ENCODE data around the gene PLA2G4B. TPM values are rescaled to one million over a fixed set of nuclear protein-coding genes. Genes with fewer than 3 reads are reported as not detected.

PLA2G4B gene
- total RNA-seq, 6 experiments from 2014 or later, result 1.6 to 3.0 (median 2.7) TPM

DNA sequence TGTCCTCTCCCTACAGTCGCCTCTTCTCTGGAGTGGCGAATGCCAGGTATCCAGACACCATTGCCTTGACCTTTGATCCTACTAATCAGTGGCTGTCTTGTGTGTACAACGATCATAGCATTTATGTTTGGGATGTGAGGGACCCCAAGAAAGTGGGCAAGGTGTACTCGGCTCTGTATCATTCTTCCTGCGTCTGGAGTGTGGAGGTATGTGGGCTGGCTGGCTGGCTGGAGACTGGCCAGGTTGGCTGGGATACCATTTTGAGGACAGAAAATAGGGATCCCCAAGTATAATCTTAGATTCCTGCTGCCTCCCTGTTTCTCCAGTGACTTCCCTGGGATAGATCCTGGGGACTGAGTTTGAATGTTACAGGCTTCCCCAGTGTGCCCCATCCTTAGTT is 24.1 kb upstream of the PLA2G4B start:
- H3K27me3 Mint-ChIP-seq (ENCODE audit: insufficient read depth), result peaks cover 1% of the 10 kb centered on the region; the same call in 1 of the 2 replicates
- H3K27ac Mint-ChIP-seq, result no peak overlapping the region
- peaks cover 17% of the 10 kb centered on the region for H3K36me3 Mint-ChIP-seq (ENCODE audit: low read depth)
- H3K4me3 Mint-ChIP-seq, result no peak overlapping the region
- no peaks in the 10 kb centered on the region for H3K9me3 Mint-ChIP-seq
- no peak for DNase-seq
- no peak for TF ChIP-seq CTCF (IDR thresholded peaks at IDR 0.05)
- peaks cover 14% of the 10 kb centered on the region for H3K4me1 Mint-ChIP-seq (ENCODE audit: low read depth)

GRCh38 chr15:41816788-41817187 is 21.9 kb upstream of the PLA2G4B start:
- DNase-seq, result no peak
- no peak for TF ChIP-seq CTCF (IDR thresholded peaks at IDR 0.05)
- H3K27me3 Mint-ChIP-seq (ENCODE audit: insufficient read depth), result no peaks in the 10 kb centered on the region; the same call in 1 of the 2 replicates
- no peak overlapping the region for H3K27ac Mint-ChIP-seq
- no peaks in the 10 kb centered on the region for H3K9me3 Mint-ChIP-seq
- H3K36me3 Mint-ChIP-seq (ENCODE audit: low read depth), result peaks cover 20% of the 10 kb centered on the region
- peaks cover 7% of the 10 kb centered on the region; the same call in 1 of the 2 replicates for H3K4me1 Mint-ChIP-seq (ENCODE audit: low read depth)
- no peak overlapping the region for H3K4me3 Mint-ChIP-seq

- H3K27ac Mint-ChIP-seq, result no peak overlapping the region
- peaks cover 20% of the 10 kb centered on the region for H3K36me3 Mint-ChIP-seq (ENCODE audit: low read depth)
- no peak for DNase-seq
- TF ChIP-seq CTCF (IDR thresholded peaks at IDR 0.05), result no peak
- no peaks in the 10 kb centered on the region for H3K9me3 Mint-ChIP-seq
- H3K4me1 Mint-ChIP-seq (ENCODE audit: low read depth), result peaks cover 7% of the 10 kb centered on the region; the same call in 1 of the 2 replicates
- no peak overlapping the region for H3K4me3 Mint-ChIP-seq
- H3K27me3 Mint-ChIP-seq (ENCODE audit: insufficient read depth), result no peaks in the 10 kb centered on the region; the same call in 1 of the 2 replicates
Observed at GRCh38 chr15:41817327-41817726, 21.3 kb upstream of the PLA2G4B start.

DNA sequence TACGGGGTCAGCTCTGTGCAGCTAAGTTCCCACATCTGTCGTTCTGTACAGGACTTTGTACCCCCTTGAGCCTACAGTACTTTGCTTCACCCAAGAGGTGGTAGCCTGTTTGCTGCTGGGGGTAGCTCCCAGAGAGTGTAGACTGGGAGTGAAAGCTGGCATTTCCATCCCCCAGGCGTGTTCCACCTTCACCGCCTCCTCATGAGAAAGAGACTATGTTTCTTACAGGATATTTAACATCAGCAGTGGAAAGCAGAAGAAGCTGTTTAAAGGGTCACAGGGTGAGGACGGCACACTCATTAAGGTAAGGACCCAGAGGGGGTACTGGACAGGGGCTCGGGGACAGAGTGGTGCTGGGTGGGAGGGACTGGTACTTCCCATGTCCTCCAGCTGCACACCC is 20.9 kb upstream of the PLA2G4B start:
- H3K9me3 Mint-ChIP-seq, result no peaks in the 10 kb centered on the region
- no peak for TF ChIP-seq CTCF (IDR thresholded peaks at IDR 0.05)
- H3K4me3 Mint-ChIP-seq, result no peak overlapping the region
- no peak overlapping the region for H3K27ac Mint-ChIP-seq
- H3K27me3 Mint-ChIP-seq (ENCODE audit: insufficient read depth), result no peaks in the 10 kb centered on the region; the same call in 1 of the 2 replicates
- peaks cover 7% of the 10 kb centered on the region; the same call in 1 of the 2 replicates for H3K4me1 Mint-ChIP-seq (ENCODE audit: low read depth)
- H3K36me3 Mint-ChIP-seq (ENCODE audit: low read depth), result peaks cover 23% of the 10 kb centered on the region
- no peak for DNase-seq

GRCh38 chr15:41819455-41820050 is 19.1 kb upstream of the PLA2G4B start:
- Mint-ChIP-seq H3K27me3 (ENCODE audit: insufficient read depth) (no peaks in the 10 kb centered on the region), H3K36me3 (ENCODE audit: low read depth) (peaks cover 20% of the 10 kb centered on the region), H3K9me3 (no peaks in the 10 kb centered on the region), H3K27ac (no peak overlapping the region), H3K4me3 (no peak overlapping the region), H3K4me1 (ENCODE audit: low read depth) (peaks cover 7% of the 10 kb centered on the region; the same call in 1 of the 2 replicates)
- DNase-seq, result no peak
- TF ChIP-seq CTCF (IDR thresholded peaks at IDR 0.05), result no peak
